DND-41 (cell line): ENCODE measurements around the gene TMEM92.

ENCODE experiments used
- EZH2 ChIP-seq: IDR thresholded peaks from 3 replicates; pipeline ENCODE4 v1.6.1; 2012; ENCODE audit warnings: borderline replicate concordance, low read depth, mild to moderate bottlenecking, moderate library complexity, low read length, inconsistent platforms; ENCODE audit not compliant: severe bottlenecking
- TF ChIP-seq, protein P1 (sequence below): IDR thresholded peaks from 2 replicates; pipeline ENCODE4 v1.5.1; 2012; ENCODE audit warnings: borderline replicate concordance, low read length, moderate library complexity, mild to moderate bottlenecking; ENCODE audit not compliant: poor library complexity, severe bottlenecking; ENCODE audit errors: extremely low read depth

GRCh38 chr17:50237901-50238300 is 36.4 kb upstream of the TMEM92 start:
- TF ChIP-seq, protein P1, sequence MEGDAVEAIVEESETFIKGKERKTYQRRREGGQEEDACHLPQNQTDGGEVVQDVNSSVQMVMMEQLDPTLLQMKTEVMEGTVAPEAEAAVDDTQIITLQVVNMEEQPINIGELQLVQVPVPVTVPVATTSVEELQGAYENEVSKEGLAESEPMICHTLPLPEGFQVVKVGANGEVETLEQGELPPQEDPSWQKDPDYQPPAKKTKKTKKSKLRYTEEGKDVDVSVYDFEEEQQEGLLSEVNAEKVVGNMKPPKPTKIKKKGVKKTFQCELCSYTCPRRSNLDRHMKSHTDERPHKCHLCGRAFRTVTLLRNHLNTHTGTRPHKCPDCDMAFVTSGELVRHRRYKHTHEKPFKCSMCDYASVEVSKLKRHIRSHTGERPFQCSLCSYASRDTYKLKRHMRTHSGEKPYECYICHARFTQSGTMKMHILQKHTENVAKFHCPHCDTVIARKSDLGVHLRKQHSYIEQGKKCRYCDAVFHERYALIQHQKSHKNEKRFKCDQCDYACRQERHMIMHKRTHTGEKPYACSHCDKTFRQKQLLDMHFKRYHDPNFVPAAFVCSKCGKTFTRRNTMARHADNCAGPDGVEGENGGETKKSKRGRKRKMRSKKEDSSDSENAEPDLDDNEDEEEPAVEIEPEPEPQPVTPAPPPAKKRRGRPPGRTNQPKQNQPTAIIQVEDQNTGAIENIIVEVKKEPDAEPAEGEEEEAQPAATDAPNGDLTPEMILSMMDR = no peak
- no peak for TF ChIP-seq EZH2
